Cardiac ventricle fibroblast (primary cell): Measurements from ENCODE around the gene SPACA4. TPM values are rescaled to one million over a fixed set of nuclear protein-coding genes. Genes with fewer than 3 reads are reported as not detected.

Experiments used
- total RNA-seq: library from RNA; depleted of rRNA; stranded (reverse); fragments of >200 nt; gene quantifications from 2 replicates; pipeline ENCODE4 v1.2.3, GENCODE V29; 2015

Gene SPACA4, protein sequence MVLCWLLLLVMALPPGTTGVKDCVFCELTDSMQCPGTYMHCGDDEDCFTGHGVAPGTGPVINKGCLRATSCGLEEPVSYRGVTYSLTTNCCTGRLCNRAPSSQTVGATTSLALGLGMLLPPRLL
- not detected in 2 replicates for total RNA-seq

DNA sequence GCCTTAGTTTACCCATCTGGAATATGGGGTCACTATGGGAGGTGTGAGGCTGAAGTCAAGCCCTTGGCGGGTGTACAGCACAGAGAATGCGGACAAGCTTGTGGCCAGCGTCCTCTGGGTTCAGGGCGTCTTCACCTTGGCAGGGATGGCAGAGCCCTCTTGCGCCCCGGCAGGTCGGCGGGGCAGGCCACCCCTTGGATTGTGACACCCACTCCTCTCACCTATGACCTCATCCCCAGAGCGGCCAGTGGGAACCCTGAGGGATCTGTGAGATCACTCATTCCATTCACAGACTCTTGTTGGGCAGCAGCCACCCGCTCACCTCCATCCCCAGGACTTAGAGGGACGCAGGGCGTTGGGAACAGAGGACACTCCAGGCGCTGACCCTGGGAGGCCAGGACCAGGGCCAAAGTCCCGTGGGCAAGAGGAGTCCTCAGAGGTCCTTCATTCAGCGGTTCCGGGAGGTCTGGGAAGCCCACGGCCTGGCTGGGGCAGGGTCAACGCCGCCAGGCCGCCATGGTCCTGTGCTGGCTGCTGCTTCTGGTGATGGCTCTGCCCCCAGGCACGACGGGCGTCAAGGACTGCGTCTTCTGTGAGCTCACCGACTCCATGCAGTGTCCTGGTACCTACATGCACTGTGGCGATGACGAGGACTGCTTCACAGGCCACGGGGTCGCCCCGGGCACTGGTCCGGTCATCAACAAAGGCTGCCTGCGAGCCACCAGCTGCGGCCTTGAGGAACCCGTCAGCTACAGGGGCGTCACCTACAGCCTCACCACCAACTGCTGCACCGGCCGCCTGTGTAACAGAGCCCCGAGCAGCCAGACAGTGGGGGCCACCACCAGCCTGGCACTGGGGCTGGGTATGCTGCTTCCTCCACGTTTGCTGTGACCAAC lies at the start of gene SPACA4:
Gene SPACA4 (plus strand): TSS at position 280 of the 896 bp plus-strand sequence. CDS start 237 bp downstream, at position 517.

DNA sequence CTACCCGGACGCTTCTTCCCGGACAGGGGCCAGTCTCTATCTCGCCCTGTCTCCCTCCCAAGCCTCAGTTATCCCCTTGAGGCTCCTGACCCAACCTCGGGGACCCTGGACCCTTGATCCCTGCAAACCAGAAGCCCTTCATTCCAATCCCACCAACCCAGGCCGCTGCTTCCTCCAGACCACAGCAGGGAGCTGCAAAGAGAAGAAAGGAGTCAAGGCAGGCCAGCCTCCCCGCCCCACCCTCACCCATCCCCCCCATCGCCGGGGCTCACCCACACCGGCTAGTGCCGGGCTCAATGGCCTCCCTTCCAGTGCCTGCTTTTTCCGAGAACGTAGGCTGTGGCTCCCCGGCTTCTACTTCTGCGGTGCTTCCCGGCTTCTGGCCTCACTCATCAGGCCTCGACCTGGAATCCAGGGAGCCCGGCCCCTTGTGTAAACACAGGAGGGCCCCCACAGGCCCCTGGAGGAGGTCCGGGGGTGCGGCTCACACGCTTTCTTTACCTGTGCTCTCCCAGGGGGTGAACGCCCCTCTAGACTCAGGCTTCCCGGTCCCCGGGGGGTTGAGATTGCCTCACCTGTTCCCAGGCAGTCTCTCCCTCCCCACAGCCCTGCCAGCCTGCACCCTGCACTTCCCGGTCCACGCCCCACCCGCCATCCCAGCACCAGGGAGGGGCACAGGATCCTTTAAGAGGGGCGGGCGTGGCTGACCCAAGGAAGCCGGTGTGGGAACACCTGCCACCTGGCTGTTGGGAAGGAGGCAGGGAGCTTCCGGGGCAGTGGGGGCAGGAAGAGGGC lies 8.1 kb downstream of the SPACA4 start, which contains the start of gene FAM83E:
Gene FAM83E (minus strand): TSS at position 641 of the 795 bp plus-strand sequence. CDS start 1,704 bp downstream, outside the sequence.

DNA sequence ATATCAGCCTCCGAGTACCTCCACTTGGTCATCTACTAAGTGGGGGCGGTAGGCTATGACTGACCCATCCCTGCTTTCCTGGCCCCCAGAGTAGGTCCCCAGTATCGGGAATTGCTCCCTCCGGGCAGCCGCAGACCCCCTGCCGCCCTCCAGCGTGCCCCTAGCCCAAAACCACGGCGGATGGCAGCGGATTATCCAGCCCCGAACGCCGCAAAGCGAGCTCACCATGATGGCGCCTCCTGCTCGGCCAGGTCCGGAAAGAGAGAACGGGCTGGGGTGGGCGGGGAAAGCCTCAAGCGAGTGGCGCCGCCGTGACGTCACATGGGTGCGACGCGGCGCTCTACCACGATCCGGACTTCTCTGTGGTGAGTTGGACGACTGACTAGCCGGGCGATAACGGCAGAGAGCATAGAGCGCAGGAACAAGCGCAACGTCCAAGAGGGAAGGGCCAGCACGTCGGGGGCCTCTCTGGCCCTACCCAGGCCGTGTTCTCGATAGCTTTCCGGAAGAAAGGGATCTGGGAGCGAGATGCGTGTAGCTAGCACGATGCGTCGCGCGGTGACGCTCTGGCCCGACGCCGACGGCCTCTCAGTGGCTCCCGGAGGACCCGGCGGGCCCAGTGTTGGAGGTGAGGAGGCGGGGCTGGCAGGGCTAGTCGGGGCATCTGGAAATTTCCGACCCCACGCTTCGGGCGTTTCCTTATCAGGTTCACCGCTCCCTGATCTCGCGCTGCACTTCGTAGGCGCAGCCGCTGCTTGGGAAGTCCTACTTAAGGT lies 12.6 kb downstream of the SPACA4 start, which contains the start of the genes RPL18 and SPHK2:
Gene RPL18 (minus strand): TSS at position 263 of the 776 bp plus-strand sequence. CDS start 35 bp downstream, at position 228.
Gene SPHK2 (plus strand): TSS at position 591 of the 776 bp plus-strand sequence. CDS start 1,009 bp downstream, outside the sequence.

DNA sequence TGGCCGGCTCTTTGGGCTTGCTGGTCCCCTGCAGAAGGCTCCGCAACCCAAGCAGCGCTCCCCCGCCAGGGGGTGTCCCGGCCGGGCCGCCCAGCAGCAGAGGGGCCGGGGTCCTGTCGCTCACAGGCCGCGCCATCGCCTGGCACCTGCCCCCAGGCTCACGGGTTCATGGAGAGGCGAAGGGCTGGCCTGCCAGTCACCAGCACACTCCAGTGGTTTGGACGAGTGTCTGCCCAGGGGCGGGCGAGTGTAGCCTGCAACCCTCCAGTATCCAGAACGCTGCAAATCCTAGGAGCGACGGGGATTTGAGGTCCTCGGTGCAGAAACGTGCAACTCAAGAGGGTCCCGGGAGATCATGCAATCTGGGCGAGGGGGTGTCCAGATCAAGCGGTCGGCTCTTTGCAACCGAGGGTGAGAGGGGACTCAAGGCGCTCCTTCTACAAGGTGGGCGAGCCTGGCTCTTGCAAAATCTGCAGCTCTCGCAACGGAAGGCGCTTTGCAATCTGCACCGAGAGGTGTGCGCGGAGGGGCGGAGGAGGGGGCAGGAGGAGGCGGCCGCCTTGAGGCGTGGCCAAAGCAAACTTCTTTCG lies 30.4 kb downstream of the SPACA4 start, which contains the start of gene DBP:
Gene DBP (minus strand): TSS at position 521 of the 590 bp plus-strand sequence. CDS start 385 bp downstream, at position 136.

DNA sequence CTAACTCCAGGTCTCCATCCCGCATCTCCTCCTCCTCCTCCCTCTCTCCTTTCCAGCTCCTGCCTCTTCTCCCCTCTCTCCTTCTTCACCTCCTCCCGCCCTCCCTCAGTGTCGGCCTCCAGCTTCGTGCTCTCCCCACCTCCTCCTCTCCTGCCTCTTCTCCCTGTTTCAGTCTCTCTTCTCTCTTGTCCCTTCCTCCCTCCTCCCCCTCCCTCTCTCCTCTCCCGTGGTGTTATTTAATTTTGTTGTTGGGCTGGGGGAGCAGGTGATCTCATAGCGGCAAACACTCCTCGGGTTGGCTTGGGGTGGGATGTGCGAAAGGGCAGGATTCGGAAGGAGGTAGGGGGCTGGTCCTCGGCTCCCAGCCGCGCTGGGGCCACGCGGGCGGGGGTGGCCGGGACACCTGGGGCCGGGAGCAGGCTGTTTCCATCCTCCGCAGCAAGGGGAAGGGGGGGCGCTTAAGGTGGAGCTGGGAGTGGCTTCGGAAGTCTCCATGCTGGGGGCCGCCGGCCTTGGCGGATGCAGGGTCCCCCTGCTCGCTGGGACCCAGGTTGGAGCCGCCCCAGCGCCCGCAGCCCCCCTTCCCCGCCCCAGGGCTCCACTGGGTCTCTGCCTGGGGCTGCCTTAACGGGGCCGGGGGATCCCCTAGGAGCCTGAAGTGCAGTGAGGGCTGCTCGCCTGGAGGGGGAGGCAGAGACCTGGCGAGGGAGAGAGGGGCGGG lies 39.6 kb downstream of the SPACA4 start, which contains the start of gene CA11:
Gene CA11 (minus strand): TSS at position 187 of the 721 bp plus-strand sequence. CDS start 555 bp downstream, outside the sequence.

Other genes with a start within 250 kb of the SPACA4 start
- gene TMEM143, start 242.8 kb upstream of the SPACA4 start, total RNA-seq, result 4.3 and 4.5 TPM in 2 replicates
- gene SYNGR4, start 242.4 kb upstream of the SPACA4 start, total RNA-seq, result not detected in 2 replicates
- 192 and 204 TPM in 2 replicates for gene KDELR1, start 215.2 kb upstream of the SPACA4 start, total RNA-seq
- 2.1 and 2.4 TPM in 2 replicates for gene GRIN2D, start 213.1 kb upstream of the SPACA4 start, total RNA-seq
- 26.4 and 35.5 TPM in 2 replicates for gene GRWD1, start 160.8 kb upstream of the SPACA4 start, total RNA-seq
- 1.1 and 1.3 TPM in 2 replicates for gene KCNJ14, start 151.2 kb upstream of the SPACA4 start, total RNA-seq
- 20.3 and 57.3 TPM in 2 replicates for gene CYTH2, start 137.4 kb upstream of the SPACA4 start, total RNA-seq
- gene LMTK3, start 94.9 kb upstream of the SPACA4 start, total RNA-seq, result not detected in 2 replicates
- not detected in 2 replicates for gene SULT2B1, start 54.6 kb upstream of the SPACA4 start, total RNA-seq
- not detected in 2 replicates for gene FAM83E, start 8.3 kb downstream of the SPACA4 start, total RNA-seq
- 2,209 and 2,294 TPM in 2 replicates for gene RPL18, start 12.4 kb downstream of the SPACA4 start, total RNA-seq
- gene SPHK2, start 12.8 kb downstream of the SPACA4 start, total RNA-seq, result 11.5 and 14.0 TPM in 2 replicates
- 11.5 and 14.2 TPM in 2 replicates for gene DBP, start 30.6 kb downstream of the SPACA4 start, total RNA-seq
- gene CA11, start 39.4 kb downstream of the SPACA4 start, total RNA-seq, result 1.3 and 2.5 TPM in 2 replicates
- not detected in 2 replicates for gene NTN5, start 66.3 kb downstream of the SPACA4 start, total RNA-seq
- not detected in 2 replicates for gene FUT2, start 89.2 kb downstream of the SPACA4 start, total RNA-seq
- gene MAMSTR, start 113.0 kb downstream of the SPACA4 start, total RNA-seq, result 0.62 and 2.3 TPM in 2 replicates
- gene RASIP1, start 133.9 kb downstream of the SPACA4 start, total RNA-seq, result 3.7 and 4.1 TPM in 2 replicates
- not detected in 2 replicates for gene IZUMO1, start 140.2 kb downstream of the SPACA4 start, total RNA-seq
- gene FUT1, start 145.9 kb downstream of the SPACA4 start, total RNA-seq, result 0.06 and 0.29 TPM in 2 replicates
- not detected in 2 replicates for gene FGF21, start 148.8 kb downstream of the SPACA4 start, total RNA-seq
- gene BCAT2, start 204.3 kb downstream of the SPACA4 start, total RNA-seq, result 25.1 and 30.3 TPM in 2 replicates
- 3.0 TPM in 1 of 2 replicates, not detected in the other for gene HSD17B14, start 229.7 kb downstream of the SPACA4 start, total RNA-seq